Activated T-helper 17 cell treated with anti-CD3 and anti-CD28 coated beads, Interleukin-2, amount 50 U/mL, for 72 hours (primary cell): ENCODE results near the gene ACTR3C. TPM values are rescaled to one million over a fixed set of nuclear protein-coding genes. Genes with fewer than 3 reads are reported as not detected.

Experiments used
- ATAC-seq: fragments of 150-1000 bp; cut with Tn5 transposase; replicated peaks from 2 replicates; pipeline ENCODE4 v1.10.0; 2021; ENCODE audit warnings: mild to moderate bottlenecking, moderate library complexity
- H3K27ac Mint-ChIP-seq: one replicate; pipeline ENCODE4 v1.8.0; 2022; ENCODE audit warnings: mixed read lengths
- H3K27me3 Mint-ChIP-seq: one replicate; pipeline ENCODE4 v1.8.0; 2022; ENCODE audit warnings: mixed read lengths
- H3K36me3 Mint-ChIP-seq: one replicate; pipeline ENCODE4 v1.8.0; 2022; ENCODE audit warnings: low read depth, mild to moderate bottlenecking, mixed read lengths
- H3K4me1 Mint-ChIP-seq: one replicate; pipeline ENCODE4 v1.8.0; 2022; ENCODE audit warnings: mixed read lengths
- H3K4me3 Mint-ChIP-seq: one replicate; pipeline ENCODE4 v1.8.0; 2022; ENCODE audit warnings: mild to moderate bottlenecking, mixed read lengths
- H3K9me3 Mint-ChIP-seq: one replicate; pipeline ENCODE4 v1.8.0; 2022; ENCODE audit warnings: mixed read lengths
- total RNA-seq, 2 donors: library from RNA; stranded (reverse); gene quantifications; one replicate each; pipeline ENCODE4 v1.2.3, GENCODE V29; 2022

ACTR3C gene
- total RNA-seq, 2 donors from 2014 or later = 9.4 to 11.1 TPM

GRCh38 chr7:150345012-150345411, 21.7 kb upstream of the ACTR3C start:
- H3K36me3 Mint-ChIP-seq = no peaks in the 10 kb centered on the region
- H3K4me3 Mint-ChIP-seq = no peak overlapping the region
- no peaks in the 10 kb centered on the region for H3K4me1 Mint-ChIP-seq
- no peak overlapping the region for H3K27ac Mint-ChIP-seq
- H3K27me3 Mint-ChIP-seq = peaks cover 19% of the 10 kb centered on the region
- no peak for ATAC-seq
- no peaks in the 10 kb centered on the region for H3K9me3 Mint-ChIP-seq

GRCh38 chr7:150344299-150344698, 21.0 kb upstream of the ACTR3C start:
- Mint-ChIP-seq H3K36me3 (no peaks in the 10 kb centered on the region), H3K4me1 (no peaks in the 10 kb centered on the region), H3K27ac (no peak overlapping the region), H3K4me3 (no peak overlapping the region), H3K27me3 (peaks cover 25% of the 10 kb centered on the region), H3K9me3 (no peaks in the 10 kb centered on the region)
- no peak for ATAC-seq

- Mint-ChIP-seq H3K4me3 (no peak overlapping the region), H3K27ac (no peak overlapping the region), H3K36me3 (no peaks in the 10 kb centered on the region), H3K9me3 (no peaks in the 10 kb centered on the region), H3K27me3 (peaks cover 25% of the 10 kb centered on the region), H3K4me1 (no peaks in the 10 kb centered on the region)
- no peak for ATAC-seq
Measured at GRCh38 chr7:150343225-150343624, 19.9 kb upstream of the ACTR3C start.

GRCh38 chr7:150342121-150342408, 18.7 kb upstream of the ACTR3C start:
- Mint-ChIP-seq H3K4me3 (no peak overlapping the region), H3K27ac (no peak overlapping the region), H3K4me1 (no peaks in the 10 kb centered on the region), H3K36me3 (peaks cover 11% of the 10 kb centered on the region), H3K9me3 (no peaks in the 10 kb centered on the region), H3K27me3 (peaks cover 25% of the 10 kb centered on the region)
- no peak for ATAC-seq

GRCh38 chr7:150341263-150342120, 18.1 kb upstream of the ACTR3C start, which contains the start of gene RARRES2:
TSS of gene RARRES2 (minus strand) at chr7:150341629. CDS start at chr7:150340609, 1,020 bp downstream.
- H3K27ac Mint-ChIP-seq = no peak within 1 kb of the TSS
- ATAC-seq = no peak
- H3K27me3 Mint-ChIP-seq = peaks cover 24% of the 10 kb centered on the region
- no peaks in the 10 kb centered on the region for H3K9me3 Mint-ChIP-seq
- H3K4me3 Mint-ChIP-seq = no peak within 1 kb of the TSS
- peaks cover 17% of the 10 kb centered on the region for H3K36me3 Mint-ChIP-seq
- H3K4me1 Mint-ChIP-seq = no peaks in the 10 kb centered on the region

GRCh38 chr7:150340875-150341262, 17.5 kb upstream of the ACTR3C start:
- Mint-ChIP-seq H3K9me3 (no peaks in the 10 kb centered on the region), H3K27ac (no peak overlapping the region), H3K4me1 (no peaks in the 10 kb centered on the region), H3K27me3 (peaks cover 19% of the 10 kb centered on the region), H3K36me3 (peaks cover 21% of the 10 kb centered on the region), H3K4me3 (no peak overlapping the region)
- no peak for ATAC-seq

- Mint-ChIP-seq H3K4me1 (no peaks in the 10 kb centered on the region), H3K9me3 (no peaks in the 10 kb centered on the region), H3K27ac (no peak overlapping the region), H3K36me3 (peaks cover 21% of the 10 kb centered on the region), H3K4me3 (no peak overlapping the region), H3K27me3 (peaks cover 19% of the 10 kb centered on the region)
- ATAC-seq = no peak
Measured at GRCh38 chr7:150340024-150340749, 16.8 kb upstream of the ACTR3C start.

GRCh38 chr7:150339409-150339809, 16.1 kb upstream of the ACTR3C start:
- no peaks in the 10 kb centered on the region for H3K9me3 Mint-ChIP-seq
- peaks cover 19% of the 10 kb centered on the region for H3K27me3 Mint-ChIP-seq
- peaks cover 21% of the 10 kb centered on the region for H3K36me3 Mint-ChIP-seq
- no peak for ATAC-seq
- no peaks in the 10 kb centered on the region for H3K4me1 Mint-ChIP-seq
- no peak overlapping the region for H3K27ac Mint-ChIP-seq
- no peak overlapping the region for H3K4me3 Mint-ChIP-seq

GRCh38 chr7:150338166-150338829, 15.0 kb upstream of the ACTR3C start:
- Mint-ChIP-seq H3K27me3 (peaks cover 11% of the 10 kb centered on the region), H3K4me1 (no peaks in the 10 kb centered on the region), H3K4me3 (no peak overlapping the region), H3K9me3 (no peaks in the 10 kb centered on the region), H3K27ac (no peak overlapping the region), H3K36me3 (peaks cover 21% of the 10 kb centered on the region)
- no peak for ATAC-seq

- Mint-ChIP-seq H3K27me3 (peaks cover 11% of the 10 kb centered on the region), H3K4me1 (no peaks in the 10 kb centered on the region), H3K4me3 (no peak overlapping the region), H3K36me3 (peaks cover 21% of the 10 kb centered on the region), H3K9me3 (no peaks in the 10 kb centered on the region), H3K27ac (no peak overlapping the region)
- ATAC-seq = no peak
Measured at GRCh38 chr7:150337659-150338081, 14.3 kb upstream of the ACTR3C start.

- peaks cover 21% of the 10 kb centered on the region for H3K36me3 Mint-ChIP-seq
- H3K27ac Mint-ChIP-seq = no peak overlapping the region
- H3K4me3 Mint-ChIP-seq = no peak overlapping the region
- no peaks in the 10 kb centered on the region for H3K9me3 Mint-ChIP-seq
- H3K4me1 Mint-ChIP-seq = no peaks in the 10 kb centered on the region
- peaks cover 11% of the 10 kb centered on the region for H3K27me3 Mint-ChIP-seq
- no peak for ATAC-seq
Measured at GRCh38 chr7:150337179-150337578, 13.8 kb upstream of the ACTR3C start.

- ATAC-seq = no peak
- Mint-ChIP-seq H3K27me3 (peaks cover 7% of the 10 kb centered on the region), H3K4me1 (no peaks in the 10 kb centered on the region), H3K27ac (no peak overlapping the region), H3K4me3 (no peak overlapping the region), H3K9me3 (no peaks in the 10 kb centered on the region), H3K36me3 (peaks cover 21% of the 10 kb centered on the region)
Measured at GRCh38 chr7:150336746-150337145, 13.4 kb upstream of the ACTR3C start.

- no peak overlapping the region for H3K4me3 Mint-ChIP-seq
- no peak for ATAC-seq
- H3K27me3 Mint-ChIP-seq = peaks cover 7% of the 10 kb centered on the region
- no peaks in the 10 kb centered on the region for H3K4me1 Mint-ChIP-seq
- H3K27ac Mint-ChIP-seq = no peak overlapping the region
- peaks cover 21% of the 10 kb centered on the region for H3K36me3 Mint-ChIP-seq
- H3K9me3 Mint-ChIP-seq = no peaks in the 10 kb centered on the region
Measured at GRCh38 chr7:150335774-150336112, 12.4 kb upstream of the ACTR3C start.

GRCh38 chr7:150335108-150335773, 11.9 kb upstream of the ACTR3C start:
- no peak for ATAC-seq
- Mint-ChIP-seq H3K27ac (no peak overlapping the region), H3K9me3 (no peaks in the 10 kb centered on the region), H3K4me1 (no peaks in the 10 kb centered on the region), H3K4me3 (no peak overlapping the region), H3K36me3 (peaks cover 21% of the 10 kb centered on the region), H3K27me3 (peaks cover 7% of the 10 kb centered on the region)
